Sciatic nerve (tissue), 2 donors: Measurements from ENCODE around the gene FAM200A. TPM values are rescaled to one million over a fixed set of nuclear protein-coding genes. Genes with fewer than 3 reads are reported as not detected.
"Not testable (repeated sequence)": the region's sequence is repeated elsewhere in the genome, so short reads cannot be mapped to it uniquely, and the experiment has no call there.

Source experiments
- ATAC-seq: fragments of 200-7000 bp; cut with Tn5 transposase; one replicate; pipeline ENCODE4 v1.9.1; 2020; ENCODE audit warnings: mild to moderate bottlenecking, moderate library complexity
- DNase-seq: peaks from one replicate; pipeline ENCODE4 v3.0.0-alpha.2; 2020; ENCODE audit warnings: low spot score
- intact Hi-C: fragments of 100-400 bp; cut with DNase I; formaldehyde crosslinking; loops from one replicate; pipeline ENCODE4 v1.14.2; 2022
- total RNA-seq: library from RNA; stranded (reverse); fragmentation: NEBNext Ultra II Directional; extraction: Animal tissue kit (Norgen Biotek cat#: 25700); gene quantifications from one replicate; pipeline ENCODE4 v1.2.1, GENCODE V29; 2021
- donor health status: DM: no; HTN: no; CAD: no.
- donor health status: DM: no; HTN: no; CAD: no.

Gene FAM200A
- total RNA-seq, 1 donor from 2014 or later: 6.7 TPM

GRCh38 chr7:99521399-99521798 is 30.5 kb downstream of the FAM200A start:
- intact Hi-C loops: no loop called here
- no peak for DNase-seq

GRCh38 chr7:99514050-99514449 is 37.9 kb downstream of the FAM200A start:
- ATAC-seq: no peak
- no peak for DNase-seq
- intact Hi-C loops: no loop called here

More at GRCh38 chr7:99521399-99521798, 30.5 kb downstream of the FAM200A start:
- no peak for ATAC-seq

DNA sequence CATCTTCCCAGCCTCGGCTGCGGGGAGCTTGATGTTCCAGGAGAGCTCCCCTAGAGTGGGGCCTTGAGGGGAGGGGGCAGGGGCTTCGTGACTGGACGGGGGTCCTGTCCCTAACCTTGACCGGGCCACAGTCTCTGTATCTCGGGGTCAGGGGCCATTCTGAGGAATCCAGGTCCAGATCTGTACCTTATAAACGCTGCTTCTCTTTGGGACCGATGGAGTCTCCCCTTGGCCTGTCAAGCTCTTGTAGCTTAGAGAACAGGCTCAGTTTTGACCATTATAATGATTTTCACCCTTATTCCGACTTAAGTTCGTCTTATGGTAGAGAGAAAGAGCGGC is 46.6 kb downstream of the FAM200A start:
- intact Hi-C loops: no loop called here
- ATAC-seq (no peak), DNase-seq (no peak)

DNA sequence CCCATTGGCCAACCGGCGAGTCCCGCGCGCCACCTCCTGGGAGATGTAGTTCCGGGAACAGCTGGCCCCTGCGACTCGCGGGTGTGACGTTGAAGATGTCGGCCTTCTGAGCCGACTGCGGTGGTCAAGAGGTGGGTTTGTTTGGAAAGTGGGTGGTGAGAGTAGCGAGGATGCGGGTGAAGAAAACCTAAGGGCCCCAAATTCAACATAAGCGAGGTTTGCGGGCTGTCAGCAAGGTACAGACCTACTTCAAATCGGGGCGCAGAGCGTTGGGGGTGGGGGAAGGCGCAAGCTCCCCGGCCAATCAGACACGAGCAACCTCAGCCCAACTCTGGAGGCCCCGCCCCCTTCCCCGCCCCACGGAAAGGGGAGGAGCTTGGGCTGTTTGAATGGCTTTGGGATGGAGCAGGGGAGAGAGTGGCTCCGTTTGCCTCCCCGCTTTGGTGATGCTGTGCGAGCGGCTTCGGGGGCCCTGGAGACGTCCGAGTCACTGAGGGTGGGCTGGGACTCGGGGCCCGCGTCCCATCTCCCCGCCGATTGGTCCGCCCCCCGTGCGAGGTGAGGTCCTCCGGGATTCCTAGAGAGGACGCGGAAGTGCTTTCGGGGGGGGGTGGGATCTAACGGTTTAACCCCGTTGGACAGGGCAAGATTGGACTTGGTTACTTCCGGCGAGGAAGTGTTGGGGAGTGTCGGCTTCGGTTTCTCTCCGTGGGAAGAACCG is 47.2 kb downstream of the FAM200A start, which contains the start of gene ZKSCAN5:
TSS of gene ZKSCAN5 (plus strand) at position 60 of the 721 bp plus-strand sequence. CDS start 1,383 bp downstream, outside the sequence.
- intact Hi-C loops: loop anchor here (5.0 kb wide), 1 partner anchor 318 kb away; no protein-coding TSS in a partner anchor
- DNase-seq: peak; percentile 99
- ATAC-seq: peak; percentile 97

DNA sequence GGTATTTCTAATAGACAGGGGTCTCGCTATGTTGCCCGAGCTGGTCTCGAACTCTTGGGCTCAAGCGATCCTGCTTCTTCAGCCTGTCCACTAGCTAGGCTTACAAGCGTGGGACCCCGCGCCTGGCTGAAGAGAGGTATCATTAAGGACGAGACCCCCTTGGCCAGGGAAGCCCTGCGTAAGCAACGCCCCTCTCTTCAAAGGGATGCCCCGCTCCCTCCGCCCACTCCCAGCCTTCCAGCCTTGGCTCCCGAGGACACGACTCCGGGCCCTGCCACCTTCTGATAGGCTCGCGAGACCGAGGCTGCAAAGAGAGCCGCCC is 47.7 kb downstream of the FAM200A start:
- ATAC-seq (peak; percentile 96), DNase-seq (no peak)
- intact Hi-C loops: loop anchor here (5.0 kb wide), 1 partner anchor 318 kb away; no protein-coding TSS in a partner anchor

- not testable (repeated sequence) for ATAC-seq, DNase-seq
- intact Hi-C loops: loop anchor here (5.0 kb wide), 1 partner anchor 321 kb away; no protein-coding TSS in a partner anchor
Observed at GRCh38 chr7:99501236-99501635, 50.7 kb downstream of the FAM200A start.

DNA sequence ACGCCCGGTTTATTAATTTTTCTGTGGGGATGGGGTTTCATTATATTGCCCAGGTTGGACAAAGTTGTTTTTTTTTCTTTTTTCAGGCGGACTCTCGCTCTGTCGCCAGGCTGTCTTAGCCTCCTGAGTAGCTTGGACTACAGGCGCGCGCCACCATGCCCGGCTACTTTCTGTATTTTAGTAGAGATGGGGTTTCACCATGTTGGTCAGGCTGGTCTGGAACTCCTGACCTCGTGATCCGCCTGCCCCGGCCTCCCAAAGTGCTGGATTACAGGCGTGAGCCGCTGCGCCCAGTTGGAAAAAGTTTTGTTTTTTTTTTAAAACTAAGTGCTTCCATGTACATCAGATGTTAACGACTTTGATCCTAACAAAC is 51.3 kb downstream of the FAM200A start:
- intact Hi-C loops: loop anchor here (5.0 kb wide), 1 partner anchor 322 kb away; no protein-coding TSS in a partner anchor
- ATAC-seq: no peak

GRCh38 chr7:99499721-99500636 is 51.9 kb downstream of the FAM200A start, which contains the start of gene ZNF394:
Gene ZNF394 (minus strand): TSS chr7:99500281. CDS start chr7:99500093, 188 bp downstream.
- intact Hi-C loops: loop anchor here (5.0 kb wide), 1 partner anchor 322 kb away; no protein-coding TSS in a partner anchor
- DNase-seq: peak; percentile 93
- ATAC-seq: peak; percentile 72

More for the DNA sequence above, 51.3 kb downstream of the FAM200A start:
- DNase-seq: no peak

- intact Hi-C loops: no loop called here
- DNase-seq (no peak), ATAC-seq (no peak)
Observed at GRCh38 chr7:99499371-99499720, 52.6 kb downstream of the FAM200A start.

DNA sequence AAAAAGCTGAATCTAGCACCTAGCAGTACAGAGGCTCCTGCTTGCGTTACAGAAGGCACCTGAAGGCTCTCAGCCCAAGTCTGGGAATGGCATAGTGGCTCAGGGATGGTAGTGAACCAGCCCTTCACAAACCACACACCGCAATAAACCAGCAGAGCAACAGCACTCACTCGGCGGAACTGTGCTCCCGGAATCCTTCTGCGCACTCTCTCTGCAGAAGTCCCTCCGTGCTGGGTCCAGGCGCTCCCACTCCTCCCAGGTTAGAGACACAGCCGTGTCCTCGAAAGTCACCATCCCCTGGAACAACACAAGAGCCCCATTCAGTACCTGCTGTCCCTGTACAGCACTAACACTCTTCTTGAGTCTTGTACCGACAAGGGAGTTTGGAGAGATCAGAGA is 53.4 kb downstream of the FAM200A start:
- DNase-seq (no peak), ATAC-seq (no peak)
- intact Hi-C loops: no loop called here

- DNase-seq: no peak
- no peak for ATAC-seq
- intact Hi-C loops: no loop called here
Observed at GRCh38 chr7:99497766-99498545, 54.0 kb downstream of the FAM200A start.

Other genes with a start within 250 kb of the FAM200A start
- gene ARPC1A, start 226.2 kb downstream of the FAM200A start, total RNA-seq: 110 TPM
- gene ARPC1B, start 177.4 kb downstream of the FAM200A start, total RNA-seq: 125 TPM
- 76.1 TPM for gene PDAP1, start 143.5 kb downstream of the FAM200A start, total RNA-seq
- 59.2 TPM for gene BUD31, start 143.1 kb downstream of the FAM200A start, total RNA-seq
- 4.4 TPM for gene PTCD1, start 113.3 kb downstream of the FAM200A start, total RNA-seq
- 38.0 TPM for gene CPSF4, start 113.2 kb downstream of the FAM200A start, total RNA-seq
- 144 TPM for gene ATP5MF, start 85.9 kb downstream of the FAM200A start, total RNA-seq
- 12.4 TPM for gene ZNF789, start 79.2 kb downstream of the FAM200A start, total RNA-seq
- gene ZNF394, start 51.8 kb downstream of the FAM200A start, total RNA-seq: 38.8 TPM
- 10.0 TPM for gene ZKSCAN5, start 47.5 kb downstream of the FAM200A start, total RNA-seq
- gene ZNF655, start 6.5 kb upstream of the FAM200A start, total RNA-seq: 62.0 TPM
- gene TMEM225B, start 46.2 kb upstream of the FAM200A start, total RNA-seq: 3.5 TPM
- gene ZSCAN25, start 64.8 kb upstream of the FAM200A start, total RNA-seq: 19.8 TPM
- 4.6 TPM for gene CYP3A5, start 127.9 kb upstream of the FAM200A start, total RNA-seq
- gene CYP3A7, start 183.1 kb upstream of the FAM200A start, total RNA-seq: not detected
- not detected for gene CYP3A4, start 232.1 kb upstream of the FAM200A start, total RNA-seq